HepG2 (cell line): ENCODE measurements around the gene PKP3. TPM values are rescaled to one million over a fixed set of nuclear protein-coding genes. Genes with fewer than 3 reads are reported as not detected.

Experiments used
- AGO2 ChIP-seq: fragments of 200-400 bp; formaldehyde crosslinking; optimal IDR thresholded peaks from 2 replicates; pipeline ENCODE3; 2017; ENCODE audit warnings: mild to moderate bottlenecking, low read depth, low read length, moderate library complexity
- CCDC6 ChIP-seq: sonication (generic); formaldehyde crosslinking; IDR thresholded peaks from 2 replicates; pipeline ENCODE4 v1.8.1; 2022; ENCODE audit warnings: mild to moderate bottlenecking, missing genetic modification reagents, moderate library complexity
- CHD2 ChIP-seq: IDR thresholded peaks from 2 replicates; pipeline ENCODE4 v1.6.1; 2011; ENCODE audit warnings: low read depth, low read length, improper control_type of control experiment
- EP300 ChIP-seq, 3 experiments: sonication (generic) in 1 of 3; formaldehyde crosslinking in 1 of 3; IDR thresholded peaks; 2 replicates each; pipeline versions ENCODE4 v1.5.1 to v1.6.1; 2011 to 2020; ENCODE audit warnings: low read depth in 2 of 3, low read length in 2 of 3, borderline replicate concordance in 1 of 3, improper control_type of control experiment in 1 of 3, mild to moderate bottlenecking in 1 of 3, missing genetic modification reagents in 1 of 3, moderate library complexity in 1 of 3
- FOXM1 ChIP-seq: sonication (generic); formaldehyde crosslinking; IDR thresholded peaks from 2 replicates; pipeline ENCODE4 v1.5.0; 2020; ENCODE audit warnings: missing genetic modification reagents
- GABPB1 ChIP-seq: IDR thresholded peaks from 2 replicates; pipeline ENCODE4 v1.6.1; 2016; ENCODE audit warnings: mild to moderate bottlenecking, missing genetic modification reagents, moderate library complexity, missing compliant biosample characterization
- HNRNPL ChIP-seq: fragments of 200-400 bp; formaldehyde crosslinking; IDR thresholded peaks from 2 replicates; pipeline ENCODE4 v1.6.1; 2017; ENCODE audit warnings: mild to moderate bottlenecking, low read depth, low read length
- MYC ChIP-seq: sonication (generic); formaldehyde crosslinking; IDR thresholded peaks from 2 replicates; pipeline ENCODE4 v1.9.0; 2021; ENCODE audit warnings: missing genetic modification reagents, borderline replicate concordance
- NFKBIZ ChIP-seq: IDR thresholded peaks from 2 replicates; pipeline ENCODE4 v1.6.1; 2018; ENCODE audit warnings: missing genetic modification reagents, missing compliant biosample characterization
- POGK ChIP-seq: sonication (generic); formaldehyde crosslinking; conservative IDR thresholded peaks from 2 replicates; pipeline ENCODE4 v1.8.0; 2022; ENCODE audit warnings: mild to moderate bottlenecking, moderate library complexity, missing genetic modification reagents
- RELA ChIP-seq: sonication (generic); formaldehyde crosslinking; IDR thresholded peaks from 2 replicates; pipeline ENCODE4 v1.4.0; 2020; ENCODE audit warnings: missing genetic modification reagents
- TERF1 ChIP-seq: sonication (generic); formaldehyde crosslinking; IDR thresholded peaks from 2 replicates; pipeline ENCODE4 v1.8.0; 2022; ENCODE audit warnings: mild to moderate bottlenecking, missing genetic modification reagents, moderate library complexity
- ZFP90 ChIP-seq: sonication (generic); formaldehyde crosslinking; IDR thresholded peaks from 2 replicates; pipeline ENCODE4 v1.8.0; 2022; ENCODE audit warnings: missing genetic modification reagents, mild to moderate bottlenecking, inconsistent platforms, borderline replicate concordance
- ZNF367 ChIP-seq: sonication (generic); formaldehyde crosslinking; IDR thresholded peaks from 2 replicates; pipeline ENCODE4 v1.4.0; 2020; ENCODE audit warnings: missing genetic modification reagents, borderline replicate concordance
- ZNF468 ChIP-seq: sonication (generic); formaldehyde crosslinking; IDR thresholded peaks from 2 replicates; pipeline ENCODE4 v1.8.0; 2022; ENCODE audit warnings: mild to moderate bottlenecking, moderate library complexity, missing genetic modification reagents
- ZNF563 ChIP-seq: sonication (generic); formaldehyde crosslinking; IDR thresholded peaks from 2 replicates; pipeline ENCODE4 v1.8.0; 2022; ENCODE audit warnings: mild to moderate bottlenecking, moderate library complexity, missing genetic modification reagents
- ZNF597 ChIP-seq: sonication (generic); formaldehyde crosslinking; IDR thresholded peaks from 2 replicates; pipeline ENCODE4 v1.5.0; 2020; ENCODE audit warnings: missing genetic modification reagents
- polyA plus RNA-seq, 8 experiments: library from polyadenylated mRNA; depleted of rRNA in 3 of 8; stranded (reverse) in 7 of 8; unstranded in 1 of 8; fragments of >200 nt; fragmentation: Illumina TruSeq in 4 of 8; extraction: Trizol in 4 of 8; gene quantifications; 2 replicates each; pipeline versions ENCODE4 v1.2.1 to v1.2.3, GENCODE V29; 2011 to 2016; ENCODE audit warnings: low read depth in 4 of 8, missing spikeins in 1 of 8, mixed read lengths in 1 of 8; ENCODE audit not compliant: insufficient read depth in 1 of 8
- total RNA-seq, 5 experiments: library from RNA; depleted of rRNA; stranded (reverse); fragments of >200 nt; fragmentation: Illumina TruSeq; extraction: Trizol; gene quantifications; 2 replicates each; pipeline ENCODE4 v1.2.3, GENCODE V29; 2016; ENCODE audit warnings: low read depth in 1 of 5
- TF ChIP-seq, protein P1 (sequence below): sonication (generic); formaldehyde crosslinking; IDR thresholded peaks from 2 replicates; pipeline ENCODE4 v1.5.1; 2020; ENCODE audit warnings: missing genetic modification reagents, mild to moderate bottlenecking, borderline replicate concordance
- TF ChIP-seq, protein P2 (sequence below): sonication (generic); formaldehyde crosslinking; IDR thresholded peaks from 2 replicates; pipeline ENCODE4 v1.5.0; 2020; ENCODE audit warnings: mild to moderate bottlenecking, missing genetic modification reagents, borderline replicate concordance

PKP3 gene
- total and polyA plus RNA-seq, 2 of the 13 experiments (the other 11 are each of a cell fraction or from before 2014, with no cell fraction given): 18.0 to 28.7 TPM

DNA sequence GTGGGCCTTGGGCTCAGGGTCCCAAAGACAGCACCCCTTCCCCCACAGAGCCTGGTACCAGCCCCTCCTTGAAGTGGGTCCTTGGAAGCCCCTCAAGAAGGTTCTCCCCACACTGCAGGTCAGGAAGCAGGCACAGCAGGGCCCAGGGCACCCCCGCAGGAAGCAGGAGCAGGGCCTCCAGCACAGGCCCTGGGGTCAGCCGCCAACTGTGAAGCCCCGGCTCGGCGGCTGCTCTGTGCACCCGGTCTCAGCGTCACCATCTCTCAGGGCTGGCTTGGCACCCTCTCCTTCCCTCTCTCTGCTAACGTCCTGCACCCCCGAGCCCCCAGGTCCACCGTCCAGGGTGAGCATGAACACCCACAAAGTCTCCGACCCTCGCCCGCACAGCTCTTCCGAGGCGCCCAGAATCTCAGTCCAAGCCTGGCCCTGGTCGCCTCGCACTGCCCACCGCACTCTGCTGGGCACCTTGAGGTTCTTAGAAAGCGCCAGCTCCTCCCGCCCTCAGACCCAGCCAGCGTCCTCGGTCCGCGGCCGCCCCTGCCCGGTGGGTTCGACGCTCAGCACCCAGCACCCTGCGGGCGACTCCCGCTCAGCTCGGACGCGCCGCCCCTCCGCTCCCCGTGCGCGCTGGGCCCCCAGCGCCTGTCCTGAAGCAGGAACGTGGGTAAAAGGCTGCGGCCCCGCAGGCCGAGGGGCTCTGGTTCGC is 22.2 kb downstream of the PKP3 start (continued):
- TF ChIP-seq, protein P1, sequence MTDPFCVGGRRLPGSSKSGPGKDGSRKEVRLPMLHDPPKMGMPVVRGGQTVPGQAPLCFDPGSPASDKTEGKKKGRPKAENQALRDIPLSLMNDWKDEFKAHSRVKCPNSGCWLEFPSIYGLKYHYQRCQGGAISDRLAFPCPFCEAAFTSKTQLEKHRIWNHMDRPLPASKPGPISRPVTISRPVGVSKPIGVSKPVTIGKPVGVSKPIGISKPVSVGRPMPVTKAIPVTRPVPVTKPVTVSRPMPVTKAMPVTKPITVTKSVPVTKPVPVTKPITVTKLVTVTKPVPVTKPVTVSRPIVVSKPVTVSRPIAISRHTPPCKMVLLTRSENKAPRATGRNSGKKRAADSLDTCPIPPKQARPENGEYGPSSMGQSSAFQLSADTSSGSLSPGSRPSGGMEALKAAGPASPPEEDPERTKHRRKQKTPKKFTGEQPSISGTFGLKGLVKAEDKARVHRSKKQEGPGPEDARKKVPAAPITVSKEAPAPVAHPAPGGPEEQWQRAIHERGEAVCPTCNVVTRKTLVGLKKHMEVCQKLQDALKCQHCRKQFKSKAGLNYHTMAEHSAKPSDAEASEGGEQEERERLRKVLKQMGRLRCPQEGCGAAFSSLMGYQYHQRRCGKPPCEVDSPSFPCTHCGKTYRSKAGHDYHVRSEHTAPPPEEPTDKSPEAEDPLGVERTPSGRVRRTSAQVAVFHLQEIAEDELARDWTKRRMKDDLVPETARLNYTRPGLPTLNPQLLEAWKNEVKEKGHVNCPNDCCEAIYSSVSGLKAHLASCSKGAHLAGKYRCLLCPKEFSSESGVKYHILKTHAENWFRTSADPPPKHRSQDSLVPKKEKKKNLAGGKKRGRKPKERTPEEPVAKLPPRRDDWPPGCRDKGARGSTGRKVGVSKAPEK (CRISPR knock-in tag): no peak
- TF ChIP-seq CCDC6 (CRISPR knock-in tag) (no peak; the same call in 1 of the 2 replicates), EP300 (IDR thresholded peaks at IDR 0.05; ENCODE audit: low read depth in 2 of 2, low read length in 2 of 2) (no peak), EP300 (CRISPR knock-in tag; IDR thresholded peaks at IDR 0.05; ENCODE audit: borderline replicate concordance) (no peak), GABPB1 (peak; percentile 1; the same call in 1 of the 2 replicates), AGO2 (peak; percentile 78), CHD2 (no peak), FOXM1 (0 out of 2 replicates have a peak, but pooled peaks have one; percentile 32), ZNF563 (CRISPR knock-in tag) (no peak; the same call in 1 of the 2 replicates), HNRNPL (0 out of 2 replicates have a peak, but pooled peaks have one; percentile 35), ZNF468 (CRISPR knock-in tag) (no peak), NFKBIZ (CRISPR knock-in tag) (no peak), POGK (peak; percentile 44; the same call in 1 of the 2 replicates), ZFP90 (CRISPR knock-in tag) (no peak), ZNF367 (CRISPR knock-in tag) (no peak), ZNF597 (CRISPR knock-in tag) (no peak), RELA (CRISPR knock-in tag) (no peak), TERF1 (CRISPR knock-in tag) (no peak), MYC (CRISPR knock-in tag) (peak; percentile 45; the same call in 1 of the 2 replicates)
- TF ChIP-seq, protein P2, sequence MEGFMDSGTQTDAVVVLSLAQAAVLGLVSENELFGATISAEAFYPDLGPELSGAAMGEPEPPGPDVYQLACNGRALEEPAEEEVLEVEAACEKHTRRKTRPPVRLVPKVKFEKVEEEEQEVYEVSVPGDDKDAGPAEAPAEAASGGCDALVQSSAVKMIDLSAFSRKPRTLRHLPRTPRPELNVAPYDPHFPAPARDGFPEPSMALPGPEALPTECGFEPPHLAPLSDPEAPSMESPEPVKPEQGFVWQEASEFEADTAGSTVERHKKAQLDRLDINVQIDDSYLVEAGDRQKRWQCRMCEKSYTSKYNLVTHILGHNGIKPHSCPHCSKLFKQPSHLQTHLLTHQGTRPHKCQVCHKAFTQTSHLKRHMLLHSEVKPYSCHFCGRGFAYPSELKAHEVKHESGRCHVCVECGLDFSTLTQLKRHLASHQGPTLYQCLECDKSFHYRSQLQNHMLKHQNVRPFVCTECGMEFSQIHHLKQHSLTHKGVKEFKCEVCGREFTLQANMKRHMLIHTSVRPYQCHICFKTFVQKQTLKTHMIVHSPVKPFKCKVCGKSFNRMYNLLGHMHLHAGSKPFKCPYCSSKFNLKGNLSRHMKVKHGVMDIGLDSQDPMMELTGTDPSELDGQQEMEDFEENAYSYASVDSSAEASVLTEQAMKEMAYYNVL (CRISPR knock-in tag): no peak
